HG02884 (cell line): Measurements from ENCODE around the gene THAP7.
"Not testable (repeated sequence)": the region's sequence is repeated elsewhere in the genome, so short reads cannot be mapped to it uniquely, and the experiment has no call there.

Experiments
- ATAC-seq: cut with Tn5 transposase; IDR thresholded peaks from one replicate; pipeline ENCODE4 v1.9.1; 2021; ENCODE audit warnings: mild to moderate bottlenecking, moderate library complexity; ENCODE audit not compliant: unreplicated experiment

Gene THAP7

GRCh38 chr22:21013657-21014201 is 11.8 kb upstream of the THAP7 start:
- no peak for ATAC-seq

GRCh38 chr22:21012446-21013407 is 10.8 kb upstream of the THAP7 start:
- ATAC-seq: no peak

- ATAC-seq: no peak
Observed at GRCh38 chr22:21010426-21011113, 8.7 kb upstream of the THAP7 start.

- ATAC-seq: no peak
Observed at GRCh38 chr22:21009638-21010425, 7.9 kb upstream of the THAP7 start.

GRCh38 chr22:21009208-21009607 is 7.3 kb upstream of the THAP7 start:
- ATAC-seq: not testable (repeated sequence)

GRCh38 chr22:21003782-21004181 is 1.9 kb upstream of the THAP7 start:
- no peak for ATAC-seq

- no peak for ATAC-seq
Observed at GRCh38 chr22:21000987-21001600, 824 bp downstream of the THAP7 start.

- ATAC-seq: no peak
Observed at GRCh38 chr22:21000207-21000986, 1.5 kb downstream of the THAP7 start.

GRCh38 chr22:20999350-21000206 is 2.3 kb downstream of the THAP7 start:
- no peak for ATAC-seq

- no peak for ATAC-seq
Observed at GRCh38 chr22:20998411-20999336, 3.2 kb downstream of the THAP7 start.

- ATAC-seq: no peak
Observed at GRCh38 chr22:20997536-20998257, 4.2 kb downstream of the THAP7 start.

- no peak for ATAC-seq
Observed at GRCh38 chr22:20996598-20997535, 5.1 kb downstream of the THAP7 start.

- no peak for ATAC-seq
Observed at GRCh38 chr22:20996031-20996410, 5.9 kb downstream of the THAP7 start.

- ATAC-seq: no peak
Observed at GRCh38 chr22:20995329-20996030, 6.4 kb downstream of the THAP7 start.

GRCh38 chr22:20994902-20995241 is 7.0 kb downstream of the THAP7 start:
- no peak for ATAC-seq
